SU-DHL-6 (cell line): ENCODE data around the gene GPX1.

ENCODE experiments used
- H2AFZ ChIP-seq: fragments of 200-600 bp; sonication (generic); 2 replicates; pipeline ENCODE4 v1.6.1; 2014; ENCODE audit warnings: low read depth, mild to moderate bottlenecking, moderate library complexity, mixed read lengths, antibody characterized with exemption, low read length; ENCODE audit not compliant: severe bottlenecking
- H3F3A ChIP-seq: fragments of 200-600 bp; shearing (Covaris generic); 2 replicates; pipeline ENCODE4 v1.6.0; 2016; ENCODE audit warnings: antibody characterized with exemption, mild to moderate bottlenecking; ENCODE audit not compliant: insufficient read depth
- H3K27ac ChIP-seq: fragments of 200-600 bp; sonication (generic); 2 replicates; pipeline ENCODE4 v1.5.1; 2016; ENCODE audit warnings: low read depth, mild to moderate bottlenecking, low read length, moderate library complexity, mixed read lengths
- H3K27me3 ChIP-seq: fragments of 200-600 bp; sonication (generic), shearing (Covaris generic); 2 replicates; pipeline ENCODE4 v1.6.0; 2014; ENCODE audit warnings: mild to moderate bottlenecking, low read length
- H3K36me3 ChIP-seq: fragments of 200-600 bp; sonication (generic); 2 replicates; pipeline ENCODE4 v1.6.1; 2014; ENCODE audit warnings: mild to moderate bottlenecking, low read length, mixed read lengths
- H3K4me2 ChIP-seq: fragments of 300-600, 200-600 bp; shearing (Covaris generic), sonication (generic); 2 replicates; pipeline ENCODE4 v1.6.0; 2014; ENCODE audit warnings: low read length, low read depth, mild to moderate bottlenecking; ENCODE audit not compliant: poor library complexity, severe bottlenecking
- H3K4me3 ChIP-seq: fragments of 200-600 bp; sonication (generic); 2 replicates; pipeline ENCODE4 v1.5.1; 2014; ENCODE audit warnings: antibody characterized with exemption, low read length, mild to moderate bottlenecking, mixed read lengths; ENCODE audit not compliant: insufficient read depth, poor library complexity, severe bottlenecking
- H3K79me2 ChIP-seq: fragments of 200-600 bp; sonication (generic); 2 replicates; pipeline ENCODE4 v1.6.1; 2014; ENCODE audit warnings: mild to moderate bottlenecking, low read length, moderate library complexity; ENCODE audit not compliant: insufficient read depth
- H3K9ac ChIP-seq: fragments of 200-600 bp; sonication (generic); 2 replicates; pipeline ENCODE4 v1.7.0; 2014; ENCODE audit warnings: mild to moderate bottlenecking, low read length
- H3K9me2 ChIP-seq: fragments of 200-600 bp; sonication (generic); replicated peaks from 2 replicates; pipeline ENCODE4 v1.6.1; 2014; ENCODE audit warnings: low read length; ENCODE audit not compliant: insufficient read depth
- H3K9me3 ChIP-seq: fragments of 200-600 bp; sonication (generic); 2 replicates; pipeline ENCODE4 v1.6.1; 2014; ENCODE audit warnings: low read length, mixed read lengths; ENCODE audit not compliant: insufficient read depth
- H4K20me1 ChIP-seq: fragments of 200-600 bp; sonication (generic); 2 replicates; pipeline ENCODE4 v1.6.1; 2014; ENCODE audit warnings: low read depth, mild to moderate bottlenecking, antibody characterized with exemption, low read length, moderate library complexity, mixed read lengths
- EZH2phosphoT487 ChIP-seq: fragments of 200-600 bp; sonication (generic), shearing (Covaris generic); conservative IDR thresholded peaks from 2 replicates; pipeline ENCODE4 v1.6.1; 2018; ENCODE audit warnings: mild to moderate bottlenecking, antibody characterized with exemption, low read length, moderate library complexity, mixed read lengths
- TF ChIP-seq, protein P1 (sequence below): fragments of 200-600 bp; sonication (generic); IDR thresholded peaks from one replicate; pipeline ENCODE4 v1.5.1; 2017; ENCODE audit warnings: antibody characterized with exemption, mild to moderate bottlenecking, low read length, moderate library complexity; ENCODE audit not compliant: insufficient read depth, poor library complexity, severe bottlenecking

GPX1 gene

DNA sequence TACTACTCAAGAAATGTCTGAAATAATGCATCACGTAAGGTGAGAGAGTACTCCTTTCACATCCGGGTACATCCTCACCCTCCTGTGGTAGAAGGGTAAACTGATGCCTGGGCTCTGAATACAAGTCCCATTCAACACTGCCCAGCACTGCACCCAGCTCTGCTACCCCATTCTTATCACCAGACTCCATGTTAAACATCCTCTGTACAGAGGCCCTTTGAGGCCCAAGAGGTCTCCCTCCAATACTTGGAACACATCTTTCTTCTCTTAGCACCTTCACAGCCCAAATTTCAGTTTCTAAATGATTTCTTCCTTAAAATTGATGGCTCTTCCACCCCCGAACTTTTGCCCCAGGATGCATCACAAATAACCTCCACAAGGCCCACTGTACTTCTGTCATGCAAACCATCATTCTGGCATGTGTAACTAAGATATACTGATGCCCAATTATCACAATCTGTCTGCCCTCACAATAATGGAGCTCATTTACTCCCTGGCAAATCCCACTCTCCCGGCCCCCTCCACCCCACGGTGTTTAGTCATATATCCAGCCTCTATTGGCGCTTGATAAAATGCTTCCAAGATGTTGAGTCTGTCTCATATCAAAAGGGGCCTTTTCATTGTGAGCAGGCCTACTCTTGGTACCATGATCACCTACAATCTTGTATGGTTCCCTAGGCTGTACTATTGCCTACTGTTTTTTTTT lies 12.6 kb upstream of the GPX1 start:
- H3K4me3 ChIP-seq: no peak overlapping the region
- no peak for TF ChIP-seq EZH2phosphoT487
- TF ChIP-seq, protein P1, sequence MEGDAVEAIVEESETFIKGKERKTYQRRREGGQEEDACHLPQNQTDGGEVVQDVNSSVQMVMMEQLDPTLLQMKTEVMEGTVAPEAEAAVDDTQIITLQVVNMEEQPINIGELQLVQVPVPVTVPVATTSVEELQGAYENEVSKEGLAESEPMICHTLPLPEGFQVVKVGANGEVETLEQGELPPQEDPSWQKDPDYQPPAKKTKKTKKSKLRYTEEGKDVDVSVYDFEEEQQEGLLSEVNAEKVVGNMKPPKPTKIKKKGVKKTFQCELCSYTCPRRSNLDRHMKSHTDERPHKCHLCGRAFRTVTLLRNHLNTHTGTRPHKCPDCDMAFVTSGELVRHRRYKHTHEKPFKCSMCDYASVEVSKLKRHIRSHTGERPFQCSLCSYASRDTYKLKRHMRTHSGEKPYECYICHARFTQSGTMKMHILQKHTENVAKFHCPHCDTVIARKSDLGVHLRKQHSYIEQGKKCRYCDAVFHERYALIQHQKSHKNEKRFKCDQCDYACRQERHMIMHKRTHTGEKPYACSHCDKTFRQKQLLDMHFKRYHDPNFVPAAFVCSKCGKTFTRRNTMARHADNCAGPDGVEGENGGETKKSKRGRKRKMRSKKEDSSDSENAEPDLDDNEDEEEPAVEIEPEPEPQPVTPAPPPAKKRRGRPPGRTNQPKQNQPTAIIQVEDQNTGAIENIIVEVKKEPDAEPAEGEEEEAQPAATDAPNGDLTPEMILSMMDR: no peak
- H2AFZ ChIP-seq: no peak overlapping the region
- no peaks in the 10 kb centered on the region for H3K9me2 ChIP-seq
- no peaks in the 10 kb centered on the region for H3F3A ChIP-seq
- no peaks in the 10 kb centered on the region for H3K27me3 ChIP-seq
- H3K9ac ChIP-seq: no peak overlapping the region
- 0 out of 2 replicates have a peak, but pooled peaks cover 4% of the 10 kb centered on the region for H4K20me1 ChIP-seq
- no peak overlapping the region for H3K4me2 ChIP-seq
- peaks cover 20% of the 10 kb centered on the region for H3K36me3 ChIP-seq
- no peaks in the 10 kb centered on the region for H3K9me3 ChIP-seq
- H3K79me2 ChIP-seq: peaks cover 79% of the 10 kb centered on the region
- no peak overlapping the region for H3K27ac ChIP-seq

DNA sequence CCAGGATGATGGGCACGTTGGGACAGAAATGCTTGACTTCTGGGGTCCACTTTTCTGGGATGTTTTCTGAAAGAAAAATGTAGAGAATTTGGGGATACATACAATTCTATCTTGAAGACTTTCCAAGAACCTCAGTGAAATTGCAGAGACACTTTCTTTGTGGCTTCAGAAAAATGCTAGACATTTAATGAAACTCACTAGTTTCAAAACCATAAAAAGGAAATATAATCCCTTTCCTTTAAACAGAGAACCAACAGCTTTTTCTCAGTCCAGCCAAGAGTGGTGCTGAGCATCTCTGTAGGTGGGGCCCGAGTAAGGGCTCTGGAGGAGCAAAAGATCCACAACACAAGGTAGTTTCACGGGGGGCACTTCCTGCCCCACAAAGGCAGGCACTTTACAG lies 4.4 kb upstream of the GPX1 start:
- H3K79me2 ChIP-seq: peaks cover 16% of the 10 kb centered on the region
- no peaks in the 10 kb centered on the region for H3K27me3 ChIP-seq
- no peak overlapping the region for H2AFZ ChIP-seq
- no peaks in the 10 kb centered on the region for H3K9me2 ChIP-seq
- H3K4me2 ChIP-seq: no peak overlapping the region
- no peak overlapping the region for H3K27ac ChIP-seq
- H3K9ac ChIP-seq: no peak overlapping the region
- TF ChIP-seq, protein P1: no peak
- no peaks in the 10 kb centered on the region for H3K9me3 ChIP-seq
- H3K4me3 ChIP-seq: no peak overlapping the region
- no peaks in the 10 kb centered on the region for H4K20me1 ChIP-seq
- H3F3A ChIP-seq: peaks cover 37% of the 10 kb centered on the region
- H3K36me3 ChIP-seq: peaks cover 7% of the 10 kb centered on the region; the same call in 1 of the 2 replicates

DNA sequence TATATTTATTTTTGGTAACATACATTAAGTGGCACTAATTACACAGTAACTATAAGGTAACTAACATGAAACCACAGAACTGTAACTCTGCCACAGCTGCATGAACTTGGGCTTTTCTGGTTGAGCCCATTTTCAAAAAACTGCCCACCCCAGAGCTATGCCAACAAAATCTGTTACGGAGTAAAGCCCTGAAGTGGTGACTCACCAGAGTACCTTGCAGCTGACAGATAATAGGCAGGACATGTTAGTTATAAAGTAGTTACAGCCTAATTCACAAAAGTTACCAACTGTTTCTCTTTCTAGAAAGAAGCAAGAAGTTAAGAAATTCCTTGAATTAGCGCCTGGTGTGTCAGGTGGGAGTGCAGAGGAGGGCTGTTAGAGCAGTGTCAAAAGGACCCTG lies 1.5 kb upstream of the GPX1 start:
- Histone ChIP-seq H3K36me3 (peaks cover 4% of the 10 kb centered on the region; the same call in 1 of the 2 replicates), H3K4me2 (no peak overlapping the region), H3F3A (peaks cover 37% of the 10 kb centered on the region), H3K9me2 (no peaks in the 10 kb centered on the region), H3K9me3 (no peaks in the 10 kb centered on the region), H3K79me2 (peaks cover 9% of the 10 kb centered on the region; the same call in 1 of the 2 replicates), H3K27ac (peak overlapping the region; percentile 81), H3K4me3 (no peak overlapping the region), H4K20me1 (no peaks in the 10 kb centered on the region), H3K9ac (no peak overlapping the region), H3K27me3 (no peaks in the 10 kb centered on the region), H2AFZ (no peak overlapping the region)
- no peak for TF ChIP-seq EZH2phosphoT487
- TF ChIP-seq, protein P1: no peak
